Fibroblast of lung (primary cell): Measurements from ENCODE around the gene CPA1.

Source experiments
- EZH2 ChIP-seq: IDR thresholded peaks from 2 replicates; pipeline ENCODE4 v1.5.1; 2012; ENCODE audit warnings: low read length, control low read depth, mild to moderate bottlenecking; ENCODE audit errors: missing control alignments
- TF ChIP-seq, protein P1 (sequence below), 2 donors: IDR thresholded peaks in 1 of 2; conservative IDR thresholded peaks in 1 of 2; 1 replicate in 1 of 2; 2 replicates in 1 of 2; pipeline ENCODE4 v1.5.1; 2011 to 2012; ENCODE audit warnings: low read length in 2 of 2, control low read depth in 1 of 2, inconsistent platforms in 1 of 2, low read depth in 1 of 2, mild to moderate bottlenecking in 1 of 2

DNA sequence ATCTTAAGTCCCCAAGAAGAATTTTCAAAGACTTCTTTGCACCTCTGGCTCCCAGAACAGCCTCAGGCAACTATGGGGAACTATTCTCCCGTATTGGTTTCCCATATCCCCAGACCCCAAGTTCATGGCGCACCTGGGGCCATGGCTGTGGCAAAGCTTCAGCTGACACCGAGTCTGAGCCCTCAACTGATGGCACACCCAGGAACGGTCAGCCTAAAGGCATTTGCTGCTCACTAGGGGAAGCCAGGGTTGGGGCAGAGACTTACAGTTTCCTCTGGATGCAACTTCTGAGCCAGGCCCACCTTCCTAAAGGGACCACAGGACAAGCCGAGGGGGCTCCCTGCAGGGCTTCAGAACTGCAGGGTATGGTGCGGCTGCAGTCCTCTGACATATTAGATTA lies 13.7 kb upstream of the CPA1 start:
- TF ChIP-seq, protein P1, sequence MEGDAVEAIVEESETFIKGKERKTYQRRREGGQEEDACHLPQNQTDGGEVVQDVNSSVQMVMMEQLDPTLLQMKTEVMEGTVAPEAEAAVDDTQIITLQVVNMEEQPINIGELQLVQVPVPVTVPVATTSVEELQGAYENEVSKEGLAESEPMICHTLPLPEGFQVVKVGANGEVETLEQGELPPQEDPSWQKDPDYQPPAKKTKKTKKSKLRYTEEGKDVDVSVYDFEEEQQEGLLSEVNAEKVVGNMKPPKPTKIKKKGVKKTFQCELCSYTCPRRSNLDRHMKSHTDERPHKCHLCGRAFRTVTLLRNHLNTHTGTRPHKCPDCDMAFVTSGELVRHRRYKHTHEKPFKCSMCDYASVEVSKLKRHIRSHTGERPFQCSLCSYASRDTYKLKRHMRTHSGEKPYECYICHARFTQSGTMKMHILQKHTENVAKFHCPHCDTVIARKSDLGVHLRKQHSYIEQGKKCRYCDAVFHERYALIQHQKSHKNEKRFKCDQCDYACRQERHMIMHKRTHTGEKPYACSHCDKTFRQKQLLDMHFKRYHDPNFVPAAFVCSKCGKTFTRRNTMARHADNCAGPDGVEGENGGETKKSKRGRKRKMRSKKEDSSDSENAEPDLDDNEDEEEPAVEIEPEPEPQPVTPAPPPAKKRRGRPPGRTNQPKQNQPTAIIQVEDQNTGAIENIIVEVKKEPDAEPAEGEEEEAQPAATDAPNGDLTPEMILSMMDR (conservative IDR thresholded peaks at IDR 0.05 in 1 of 2, IDR thresholded peaks at IDR 0.05 in 1 of 2; ENCODE audit: low read depth in 1 of 2, low read length in 2 of 2) = no peak
- TF ChIP-seq EZH2 = no peak
